Neuronal stem cell (in vitro differentiated cells): ENCODE measurements around the gene UGT1A6.

Source experiments
- DNase-seq: peaks from one replicate; pipeline ENCODE4 v3.0.0-alpha.2; 2013; ENCODE audit warnings: low spot score
- H2AFZ ChIP-seq: one replicate; pipeline ENCODE4 v1.6.1; 2013; ENCODE audit warnings: mild to moderate bottlenecking, low read length, inconsistent platforms
- H2AK5ac ChIP-seq: 2 replicates; pipeline ENCODE4 v1.6.1; 2013; ENCODE audit warnings: low read depth, mild to moderate bottlenecking, inconsistent platforms, low read length, moderate library complexity, mixed read lengths
- H2BK120ac ChIP-seq: 2 replicates; pipeline ENCODE4 v1.6.1; 2013; ENCODE audit warnings: low read depth, mild to moderate bottlenecking, inconsistent platforms, low read length, moderate library complexity, mixed read lengths
- H2BK12ac ChIP-seq: one replicate; pipeline ENCODE4 v1.6.1; 2013; ENCODE audit warnings: low read length, inconsistent platforms
- H2BK15ac ChIP-seq: 2 replicates; pipeline ENCODE4 v1.6.1; 2013; ENCODE audit warnings: mild to moderate bottlenecking, low read length, inconsistent platforms, mixed read lengths
- H2BK5ac ChIP-seq: one replicate; pipeline ENCODE4 v1.6.1; 2013; ENCODE audit warnings: inconsistent platforms, mild to moderate bottlenecking, low read length, moderate library complexity
- H3K14ac ChIP-seq: one replicate; pipeline ENCODE4 v1.6.1; 2013; ENCODE audit warnings: low read length, inconsistent platforms
- H3K18ac ChIP-seq: 2 replicates; pipeline ENCODE4 v1.6.1; 2013; ENCODE audit warnings: low read length, inconsistent platforms
- H3K23ac ChIP-seq: 2 replicates; pipeline ENCODE4 v1.6.1; 2013; ENCODE audit warnings: low read depth, mild to moderate bottlenecking, mixed read lengths, low read length, inconsistent platforms; ENCODE audit not compliant: poor library complexity
- H3K27ac ChIP-seq: replicated peaks from 3 replicates; pipeline ENCODE4 v1.5.1; 2013; ENCODE audit warnings: low read length, inconsistent platforms
- H3K27me3 ChIP-seq, 3 experiments: 2 replicates each; pipeline ENCODE4 v1.6.1; 2013; ENCODE audit warnings: low read length in 3 of 3, mild to moderate bottlenecking in 2 of 3, inconsistent platforms in 1 of 3, low read depth in 1 of 3, mixed read lengths in 1 of 3, moderate library complexity in 1 of 3; ENCODE audit not compliant: control insufficient read depth in 3 of 3, insufficient read depth in 3 of 3
- H3K36me3 ChIP-seq, 2 donors: replicated peaks in 1 of 2; 2 replicates each; pipeline ENCODE4 v1.6.1; 2013; ENCODE audit warnings: low read length in 2 of 2; ENCODE audit not compliant: control insufficient read depth in 2 of 2, insufficient read depth in 2 of 2
- H3K4ac ChIP-seq: 2 replicates; pipeline ENCODE4 v1.6.1; 2013; ENCODE audit warnings: inconsistent platforms, mild to moderate bottlenecking, low read length, moderate library complexity
- H3K4me1 ChIP-seq, 2 donors: 1 replicate in 1 of 2; 2 replicates in 1 of 2; pipeline ENCODE4 v1.6.1; 2013; ENCODE audit warnings: low read length in 2 of 2, low read depth in 1 of 2; ENCODE audit not compliant: control insufficient read depth in 2 of 2, insufficient read depth in 1 of 2
- H3K4me2 ChIP-seq: one replicate; pipeline ENCODE4 v1.6.1; 2013; ENCODE audit warnings: mild to moderate bottlenecking, low read length, inconsistent platforms; ENCODE audit not compliant: insufficient read depth, poor library complexity, severe bottlenecking
- H3K4me3 ChIP-seq, 2 donors: 2 replicates each; pipeline ENCODE4 v1.5.1; 2013; ENCODE audit warnings: low read length in 2 of 2, mild to moderate bottlenecking in 2 of 2, inconsistent platforms in 1 of 2, moderate library complexity in 1 of 2
- H3K79me1 ChIP-seq: one replicate; pipeline ENCODE4 v1.6.1; 2013; ENCODE audit warnings: low read depth, mild to moderate bottlenecking, inconsistent platforms, low read length, moderate library complexity
- H3K9ac ChIP-seq: one replicate; pipeline ENCODE4 v1.6.1; 2013; ENCODE audit warnings: mild to moderate bottlenecking, low read depth, low read length, inconsistent platforms; ENCODE audit not compliant: poor library complexity
- H3K9me3 ChIP-seq, 2 donors: replicated peaks in 1 of 2; 2 replicates each; pipeline versions ENCODE3 to v1.6.1; 2013; ENCODE audit warnings: low read length in 2 of 2, mild to moderate bottlenecking in 2 of 2, inconsistent platforms in 1 of 2, low read depth in 1 of 2, mixed read lengths in 1 of 2, moderate library complexity in 1 of 2; ENCODE audit not compliant: control insufficient read depth in 2 of 2, insufficient read depth in 1 of 2
- H4K8ac ChIP-seq: one replicate; pipeline ENCODE4 v1.6.1; 2013; ENCODE audit warnings: low read depth, mild to moderate bottlenecking, inconsistent platforms, low read length, moderate library complexity
- H4K91ac ChIP-seq: one replicate; pipeline ENCODE4 v1.6.1; 2013; ENCODE audit warnings: low read length, low read depth, mild to moderate bottlenecking, inconsistent platforms; ENCODE audit not compliant: poor library complexity
- WGBS, 2 donors: extraction: QIAGEN DNeasy Blood & Tissue Kit; methylation state at CpG; one replicate each; pipeline ENCODE4 v1.1.7; 2013; ENCODE audit warnings: missing lambda C conversion rate in 2 of 2, mixed read lengths in 1 of 2; ENCODE audit not compliant: insufficient read length in 2 of 2, insufficient replicate concordance in 1 of 2; ENCODE audit errors: extremely low coverage in 2 of 2; 5-methylcytosine and 5-hydroxymethylcytosine counted together

The UGT1A6 gene

GRCh38 chr2:233794128-233794658 is 101.5 kb downstream of the UGT1A6 start:
- no peak overlapping the region for H3K23ac ChIP-seq
- H3K4ac ChIP-seq = peak overlapping the region; percentile 20
- no peak for DNase-seq
- no peak overlapping the region for H3K9ac ChIP-seq
- no peak overlapping the region for H3K4me2 ChIP-seq
- H2BK120ac ChIP-seq = no peak overlapping the region
- peak overlapping the region; percentile 65 for H2BK15ac ChIP-seq
- H3K4me1 ChIP-seq = peaks cover 0 to 2% of the 10 kb centered on the region in 2 donors
- H2BK12ac ChIP-seq = peak overlapping the region; percentile 66
- no peak overlapping the region for H2AFZ ChIP-seq
- no peaks in the 10 kb centered on the region for H3K9me3 ChIP-seq
- no peak overlapping the region for H3K27ac ChIP-seq
- no peaks in the 10 kb centered on the region for H3K36me3 ChIP-seq
- H3K18ac ChIP-seq = no peak overlapping the region
- peaks cover 0 to 3% (median 0%) of the 10 kb centered on the region in 3 experiments for H3K27me3 ChIP-seq
- no CpG with 5 or more reads among the region's 17 CpGs for WGBS, 2 donors
- H2AK5ac ChIP-seq = no peak overlapping the region
- H2BK5ac ChIP-seq = no peak overlapping the region
- no peak overlapping the region for H3K4me3 ChIP-seq
- no peaks in the 10 kb centered on the region for H3K79me1 ChIP-seq
- H4K8ac ChIP-seq = no peak overlapping the region
- no peak overlapping the region for H4K91ac ChIP-seq
- no peak overlapping the region for H3K14ac ChIP-seq

- no peak overlapping the region for H2BK12ac ChIP-seq
- no peak overlapping the region for H2BK5ac ChIP-seq
- H3K27me3 ChIP-seq = peaks cover 0 to 3% (median 0%) of the 10 kb centered on the region in 3 experiments
- no peak for DNase-seq
- no peaks in the 10 kb centered on the region for H3K79me1 ChIP-seq
- no peak overlapping the region for H3K4me2 ChIP-seq
- H4K8ac ChIP-seq = no peak overlapping the region
- no peak overlapping the region for H3K4ac ChIP-seq
- H3K4me1 ChIP-seq = peaks cover 0 to 2% of the 10 kb centered on the region in 2 donors
- WGBS, 2 donors = no CpG with 5 or more reads among the region's 13 CpGs
- no peak overlapping the region for H2BK15ac ChIP-seq
- H3K18ac ChIP-seq = peak overlapping the region; percentile 20
- H3K14ac ChIP-seq = peak overlapping the region; percentile 2
- H3K23ac ChIP-seq = peak overlapping the region; percentile 22
- H2AFZ ChIP-seq = no peak overlapping the region
- H3K4me3 ChIP-seq = no peak overlapping the region
- H4K91ac ChIP-seq = no peak overlapping the region
- no peak overlapping the region for H3K9ac ChIP-seq
- no peak overlapping the region for H3K27ac ChIP-seq
- H2BK120ac ChIP-seq = no peak overlapping the region
- no peaks in the 10 kb centered on the region for H3K36me3 ChIP-seq
- no peaks in the 10 kb centered on the region for H3K9me3 ChIP-seq
- H2AK5ac ChIP-seq = no peak overlapping the region
Observed at GRCh38 chr2:233795735-233796171, 103.1 kb downstream of the UGT1A6 start.

- Histone ChIP-seq H3K9ac (no peak overlapping the region), H2BK5ac (no peak overlapping the region), H4K91ac (no peak overlapping the region), H2BK12ac (no peak overlapping the region), H3K4me3 (no peak overlapping the region), H3K14ac (no peak overlapping the region), H3K4me1 (peaks cover 0 to 2% of the 10 kb centered on the region in 2 donors), H3K27ac (no peak overlapping the region), H3K27me3 (peaks cover 0 to 3% (median 0%) of the 10 kb centered on the region in 3 experiments), H2BK15ac (no peak overlapping the region), H3K36me3 (no peaks in the 10 kb centered on the region), H2AK5ac (no peak overlapping the region), H3K79me1 (no peaks in the 10 kb centered on the region), H4K8ac (no peak overlapping the region), H3K4me2 (no peak overlapping the region), H2AFZ (no peak overlapping the region), H2BK120ac (no peak overlapping the region), H3K18ac (no peak overlapping the region), H3K9me3 (no peaks in the 10 kb centered on the region), H3K4ac (no peak overlapping the region), H3K23ac (no peak overlapping the region)
- no peak for DNase-seq
- no CpG with 5 or more reads among the region's 9 CpGs for WGBS, 2 donors
Observed at GRCh38 chr2:233796254-233796653, 103.6 kb downstream of the UGT1A6 start.

- Histone ChIP-seq H2AK5ac (no peak overlapping the region), H4K8ac (no peak overlapping the region), H3K4ac (no peak overlapping the region), H3K9me3 (no peaks in the 10 kb centered on the region), H3K27me3 (peaks cover 0 to 7% (median 0%) of the 10 kb centered on the region in 3 experiments), H3K79me1 (no peaks in the 10 kb centered on the region), H2AFZ (no peak overlapping the region), H3K36me3 (no peaks in the 10 kb centered on the region), H4K91ac (no peak overlapping the region), H3K27ac (no peak overlapping the region), H3K9ac (no peak overlapping the region), H2BK12ac (no peak overlapping the region), H2BK15ac (no peak overlapping the region), H2BK5ac (no peak overlapping the region), H3K23ac (no peak overlapping the region), H3K14ac (no peak overlapping the region), H3K4me3 (no peak overlapping the region), H3K18ac (no peak overlapping the region), H2BK120ac (no peak overlapping the region), H3K4me2 (no peak overlapping the region), H3K4me1 (peaks cover 0 to 2% of the 10 kb centered on the region in 2 donors)
- no CpG with 5 or more reads among the region's 14 CpGs for WGBS, 2 donors
- DNase-seq = no peak
Observed at GRCh38 chr2:233798335-233799086, 105.8 kb downstream of the UGT1A6 start.
